ENCODE results near the gene LENEP. TPM values are rescaled to one million over a fixed set of nuclear protein-coding genes. Genes with fewer than 3 reads are reported as not detected.

The LENEP gene
- total RNA-seq, 2 experiments from 2014 or later = 1.1 to 1.9 TPM

GRCh38 chr1:155006601-155007101 is 13.3 kb downstream of the LENEP start:
- DNase-seq (no peak), ATAC-seq (ENCODE audit: low read depth) (peak; percentile 56)
- Mint-ChIP-seq H3K9me3 (no peaks in the 10 kb centered on the region), H3K36me3 (no peaks in the 10 kb centered on the region), H3K4me3 (peak overlapping the region; percentile 88), H3K27me3 (no peaks in the 10 kb centered on the region), H3K27ac (peak overlapping the region; percentile 97), H3K4me1 (peaks cover 50% of the 10 kb centered on the region)
- POLR2A ChIA-PET = interaction anchor here (0.8 to 1.8 kb wide), 6 partner anchors 9 to 51 kb away, joined by 4 to 7 read pairs (median 5); partner anchors contain the start of genes ADAM15, PBXIP1 and PYGO2

- no peak overlapping the region for H3K4me3 Mint-ChIP-seq
- H3K27ac Mint-ChIP-seq = peak overlapping the region; percentile 97
- no peaks in the 10 kb centered on the region for H3K36me3 Mint-ChIP-seq
- DNase-seq = no peak
- no peaks in the 10 kb centered on the region for H3K27me3 Mint-ChIP-seq
- no peaks in the 10 kb centered on the region for H3K9me3 Mint-ChIP-seq
- POLR2A ChIA-PET = interaction anchor here (0.8 to 1.8 kb wide), 6 partner anchors 13 to 52 kb away, joined by 4 to 8 read pairs (median 5); partner anchors contain the start of genes ADAM15, PBXIP1 and PYGO2
- H3K4me1 Mint-ChIP-seq = peaks cover 49% of the 10 kb centered on the region
- no peak for ATAC-seq (ENCODE audit: low read depth)
Observed at GRCh38 chr1:155007251-155007828, 14.0 kb downstream of the LENEP start.

GRCh38 chr1:155008015-155008941 is 14.9 kb downstream of the LENEP start:
- H3K4me1 Mint-ChIP-seq = peaks cover 59% of the 10 kb centered on the region
- ATAC-seq (ENCODE audit: low read depth) (no peak), DNase-seq (no peak)
- H3K27ac Mint-ChIP-seq = peak overlapping the region; percentile 51
- H3K4me3 Mint-ChIP-seq = no peak overlapping the region
- H3K36me3 Mint-ChIP-seq = peaks cover 3% of the 10 kb centered on the region
- H3K27me3 Mint-ChIP-seq = no peaks in the 10 kb centered on the region
- no peaks in the 10 kb centered on the region for H3K9me3 Mint-ChIP-seq
- POLR2A ChIA-PET = interaction anchor here (0.9 to 1.8 kb wide), 2 partner anchors 47 to 53 kb away, joined by 5 to 8 read pairs; partner anchors contain the start of genes PBXIP1 and PYGO2

- POLR2A ChIA-PET = no interaction called here
Observed at GRCh38 chr1:155009221-155009711, 15.9 kb downstream of the LENEP start.

GRCh38 chr1:155009742-155010141 is 16.4 kb downstream of the LENEP start:
- DNase-seq (no peak), ATAC-seq (ENCODE audit: low read depth) (no peak)
- Mint-ChIP-seq H3K9me3 (no peaks in the 10 kb centered on the region), H3K36me3 (peaks cover 4% of the 10 kb centered on the region), H3K4me3 (peak overlapping the region; percentile 74), H3K4me1 (peaks cover 57% of the 10 kb centered on the region), H3K27ac (peak overlapping the region; percentile 86), H3K27me3 (no peaks in the 10 kb centered on the region)
- POLR2A ChIA-PET = no interaction called here

More at GRCh38 chr1:155009221-155009711, 15.9 kb downstream of the LENEP start:
- H3K4me3 Mint-ChIP-seq = peak overlapping the region; percentile 74
- H3K4me1 Mint-ChIP-seq = peaks cover 62% of the 10 kb centered on the region
- DNase-seq (no peak), ATAC-seq (ENCODE audit: low read depth) (no peak)
- no peaks in the 10 kb centered on the region for H3K27me3 Mint-ChIP-seq
- H3K9me3 Mint-ChIP-seq = no peaks in the 10 kb centered on the region
- H3K36me3 Mint-ChIP-seq = peaks cover 4% of the 10 kb centered on the region
- peak overlapping the region; percentile 86 for H3K27ac Mint-ChIP-seq

- no peak for ATAC-seq (ENCODE audit: low read depth)
- Mint-ChIP-seq H3K4me3 (peak overlapping the region; percentile 74), H3K4me1 (peaks cover 54% of the 10 kb centered on the region), H3K27me3 (no peaks in the 10 kb centered on the region), H3K27ac (peak overlapping the region; percentile 86), H3K36me3 (peaks cover 4% of the 10 kb centered on the region), H3K9me3 (no peaks in the 10 kb centered on the region)
- DNase-seq = no peak
- POLR2A ChIA-PET = interaction anchor here (0.6 to 2.9 kb wide), 8 partner anchors 9 to 51 kb away, joined by 3 to 10 read pairs (median 3); partner anchors contain the start of gene LENEP
Observed at GRCh38 chr1:155010211-155010918, 17.0 kb downstream of the LENEP start.

GRCh38 chr1:155011004-155011416 is 17.6 kb downstream of the LENEP start:
- ATAC-seq (ENCODE audit: low read depth) (no peak), DNase-seq (no peak)
- Mint-ChIP-seq H3K27ac (peak overlapping the region; percentile 58), H3K4me1 (peaks cover 55% of the 10 kb centered on the region), H3K4me3 (no peak overlapping the region), H3K36me3 (peaks cover 11% of the 10 kb centered on the region), H3K9me3 (no peaks in the 10 kb centered on the region), H3K27me3 (no peaks in the 10 kb centered on the region)
- POLR2A ChIA-PET = interaction anchor here (0.8 to 2.9 kb wide), 5 partner anchors 10 to 50 kb away, joined by 3 to 10 read pairs (median 3); partner anchors contain the start of gene LENEP

- POLR2A ChIA-PET = interaction anchor here (1.5 to 2.9 kb wide), 2 partner anchors 12 to 27 kb away, joined by 3 to 10 read pairs; no protein-coding TSS in a partner anchor
- Mint-ChIP-seq H3K9me3 (no peaks in the 10 kb centered on the region), H3K27me3 (no peaks in the 10 kb centered on the region), H3K36me3 (peaks cover 13% of the 10 kb centered on the region), H3K4me3 (no peak overlapping the region), H3K27ac (peak overlapping the region; percentile 58), H3K4me1 (peaks cover 55% of the 10 kb centered on the region)
- ATAC-seq (ENCODE audit: low read depth) = no peak
- no peak for DNase-seq
Observed at GRCh38 chr1:155011437-155012025, 18.1 kb downstream of the LENEP start.

- ATAC-seq (ENCODE audit: low read depth) = no peak
- H3K4me3 Mint-ChIP-seq = no peak overlapping the region
- DNase-seq = no peak
- H3K4me1 Mint-ChIP-seq = peaks cover 54% of the 10 kb centered on the region
- no peaks in the 10 kb centered on the region for H3K9me3 Mint-ChIP-seq
- POLR2A ChIA-PET = interaction anchor here (0.6 to 2.9 kb wide), 3 partner anchors 8 to 76 kb away, joined by 3 to 10 read pairs (median 3); no protein-coding TSS in a partner anchor
- H3K27ac Mint-ChIP-seq = no peak overlapping the region
- H3K27me3 Mint-ChIP-seq = no peaks in the 10 kb centered on the region
- H3K36me3 Mint-ChIP-seq = peaks cover 14% of the 10 kb centered on the region
Observed at GRCh38 chr1:155012026-155012546, 18.7 kb downstream of the LENEP start.

GRCh38 chr1:155012776-155013602 is 19.6 kb downstream of the LENEP start:
- Mint-ChIP-seq H3K27ac (peak overlapping the region; percentile 44), H3K36me3 (peaks cover 14% of the 10 kb centered on the region), H3K4me3 (peak overlapping the region; percentile 35), H3K4me1 (peaks cover 59% of the 10 kb centered on the region), H3K9me3 (no peaks in the 10 kb centered on the region), H3K27me3 (no peaks in the 10 kb centered on the region)
- POLR2A ChIA-PET = interaction anchor here (0.6 to 2.9 kb wide), 4 partner anchors 9 to 77 kb away, joined by 3 to 10 read pairs (median 4); no protein-coding TSS in a partner anchor
- no peak for ATAC-seq (ENCODE audit: low read depth)
- no peak for DNase-seq

GRCh38 chr1:155013632-155014031 is 20.2 kb downstream of the LENEP start:
- no peaks in the 10 kb centered on the region for H3K9me3 Mint-ChIP-seq
- H3K27ac Mint-ChIP-seq = peak overlapping the region; percentile 56
- H3K4me1 Mint-ChIP-seq = peaks cover 58% of the 10 kb centered on the region
- DNase-seq (no peak), ATAC-seq (ENCODE audit: low read depth) (no peak)
- H3K4me3 Mint-ChIP-seq = peak overlapping the region; percentile 58
- peaks cover 14% of the 10 kb centered on the region for H3K36me3 Mint-ChIP-seq
- no peaks in the 10 kb centered on the region for H3K27me3 Mint-ChIP-seq
- POLR2A ChIA-PET = interaction anchor here (0.6 to 1.6 kb wide), 3 partner anchors 10 to 74 kb away, joined by 3 to 4 read pairs (median 3); no protein-coding TSS in a partner anchor
